Cardiac muscle cell (in vitro differentiated cells and primary cell): Measurements from ENCODE around the gene SRSF12. TPM values are rescaled to one million over a fixed set of nuclear protein-coding genes. Genes with fewer than 3 reads are reported as not detected.

Experiments
- DNase-seq, 2 donors: peaks; one replicate each; pipeline versions ENCODE4 v3.0.0 to v3.0.0-alpha.2; 2010 to 2017; ENCODE audit warnings: low read depth in 1 of 2, low spot score in 1 of 2
- H3K27ac ChIP-seq: fragments of 200-600 bp; sonication (generic); 2 replicates; pipeline ENCODE4 v1.5.1; 2016
- H3K27me3 ChIP-seq: fragments of 200-600 bp; sonication (generic); 2 replicates; pipeline ENCODE4 v1.6.0; 2016; ENCODE audit warnings: control low read depth
- H3K36me3 ChIP-seq: fragments of 200-600 bp; sonication (generic); 2 replicates; pipeline ENCODE4 v1.5.1; 2016; ENCODE audit warnings: control low read depth
- H3K4me1 ChIP-seq: fragments of 200-600 bp; sonication (generic); 2 replicates; pipeline ENCODE4 v1.8.1; 2017; ENCODE audit warnings: low read depth, mild to moderate bottlenecking, mixed run types
- H3K4me3 ChIP-seq: fragments of 200-600 bp; sonication (generic); 2 replicates; pipeline ENCODE4 v1.5.1; 2016; ENCODE audit warnings: mild to moderate bottlenecking
- H3K9me3 ChIP-seq: fragments of 200-600 bp; sonication (generic); 2 replicates; pipeline ENCODE4 v1.5.1; 2017; ENCODE audit warnings: low read depth, mild to moderate bottlenecking, control low read depth
- CTCF ChIP-seq: IDR thresholded peaks from 2 replicates; pipeline ENCODE4 v1.5.1; 2012; ENCODE audit warnings: low read depth, mild to moderate bottlenecking, low read length
- polyA plus RNA-seq: library from polyadenylated mRNA; unstranded; fragments of >200 nt; fragmentation: Nextera tagmentation; extraction: Ambion mirVana; gene quantifications from 2 replicates; pipeline ENCODE4 v1.2.1, GENCODE V29; 2016
- total RNA-seq: library from RNA; depleted of rRNA; stranded (reverse); fragments of >200 nt; gene quantifications from 2 replicates; pipeline ENCODE4 v1.2.3, GENCODE V29; 2016

Gene SRSF12
- total and polyA plus RNA-seq, 2 experiments from 2014 or later = 4.1 to 7.0 TPM

DNA sequence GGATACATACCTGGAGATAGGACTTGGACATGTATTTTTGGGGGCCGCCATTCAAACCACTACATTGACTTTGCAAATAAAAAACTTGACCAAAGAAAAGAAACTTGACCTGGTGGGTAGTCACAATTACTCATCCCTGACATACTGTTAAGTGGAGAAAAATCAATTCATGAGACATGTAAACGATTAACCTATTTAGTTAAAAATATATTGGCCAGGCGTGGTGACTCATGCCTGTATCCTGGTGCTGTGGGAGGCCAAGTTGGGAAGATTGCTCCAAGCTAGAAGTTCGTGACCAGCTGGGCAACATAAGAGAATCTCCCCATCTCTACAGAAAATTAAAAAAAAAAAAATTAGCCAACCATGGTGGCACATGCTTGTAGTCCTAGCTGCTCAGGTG is 2.5 kb upstream of the SRSF12 start:
- DNase-seq = no peak
- no peak for TF ChIP-seq CTCF
- Histone ChIP-seq H3K9me3 (no peaks in the 10 kb centered on the region), H3K27ac (no peak overlapping the region), H3K4me1 (peaks cover 4% of the 10 kb centered on the region), H3K4me3 (no peak overlapping the region), H3K27me3 (no peaks in the 10 kb centered on the region), H3K36me3 (no peaks in the 10 kb centered on the region)

DNA sequence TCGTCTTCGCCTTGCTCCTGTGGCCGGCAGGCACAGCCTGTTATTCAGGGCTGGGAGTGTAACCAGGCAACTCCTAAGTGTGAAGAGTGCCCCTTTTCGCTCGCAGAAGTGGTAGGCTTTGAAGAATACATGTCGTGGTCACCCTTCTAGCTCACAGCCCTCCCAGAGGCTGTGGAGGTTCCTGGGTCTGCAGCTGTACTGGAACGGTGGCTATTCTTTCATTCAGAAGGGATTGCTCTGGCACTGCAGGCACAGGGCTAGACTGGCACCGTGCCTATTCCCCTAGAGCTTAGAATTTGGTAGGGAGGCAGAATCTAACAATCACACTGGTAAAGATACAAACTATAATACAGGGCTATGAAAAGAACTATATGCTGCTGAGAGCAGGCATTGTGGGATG is 1.1 kb upstream of the SRSF12 start:
- Histone ChIP-seq H3K27ac (no peak overlapping the region), H3K36me3 (no peaks in the 10 kb centered on the region), H3K4me3 (no peak overlapping the region), H3K4me1 (peaks cover 4% of the 10 kb centered on the region), H3K27me3 (no peaks in the 10 kb centered on the region), H3K9me3 (no peaks in the 10 kb centered on the region)
- no peak for DNase-seq
- no peak for TF ChIP-seq CTCF

GRCh38 chr6:89116702-89117101 is 1.2 kb downstream of the SRSF12 start:
- no peak for TF ChIP-seq CTCF
- no peak for DNase-seq
- H3K27me3 ChIP-seq = no peaks in the 10 kb centered on the region
- H3K9me3 ChIP-seq = no peaks in the 10 kb centered on the region
- H3K27ac ChIP-seq = no peak overlapping the region
- H3K4me3 ChIP-seq = peak overlapping the region; percentile 91
- H3K4me1 ChIP-seq = peaks cover 4% of the 10 kb centered on the region
- no peaks in the 10 kb centered on the region for H3K36me3 ChIP-seq

DNA sequence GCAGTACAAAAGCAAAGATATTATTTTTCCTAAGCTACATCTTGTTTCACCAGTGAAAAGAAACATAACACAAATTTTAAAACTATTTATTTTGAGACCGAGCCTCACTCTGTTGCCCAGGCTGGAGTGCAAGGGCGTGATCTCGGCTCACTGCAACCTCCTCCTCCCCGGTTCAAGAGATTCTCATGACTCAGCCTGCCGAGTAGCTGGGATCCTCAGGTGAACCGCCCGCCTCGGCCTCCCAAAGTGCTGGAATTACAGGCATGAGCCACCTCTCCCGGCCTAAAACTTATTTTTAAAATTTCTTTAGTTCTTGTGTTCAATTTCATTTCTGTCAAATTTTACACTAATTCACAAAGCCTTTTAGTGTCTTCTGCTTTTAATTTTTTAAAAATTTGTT is 5.9 kb downstream of the SRSF12 start:
- peaks cover 3% of the 10 kb centered on the region for H3K4me1 ChIP-seq
- no peak for DNase-seq
- H3K27me3 ChIP-seq = no peaks in the 10 kb centered on the region
- no peaks in the 10 kb centered on the region for H3K9me3 ChIP-seq
- no peak overlapping the region for H3K27ac ChIP-seq
- no peak for TF ChIP-seq CTCF
- no peaks in the 10 kb centered on the region for H3K36me3 ChIP-seq
- H3K4me3 ChIP-seq = no peak overlapping the region

DNA sequence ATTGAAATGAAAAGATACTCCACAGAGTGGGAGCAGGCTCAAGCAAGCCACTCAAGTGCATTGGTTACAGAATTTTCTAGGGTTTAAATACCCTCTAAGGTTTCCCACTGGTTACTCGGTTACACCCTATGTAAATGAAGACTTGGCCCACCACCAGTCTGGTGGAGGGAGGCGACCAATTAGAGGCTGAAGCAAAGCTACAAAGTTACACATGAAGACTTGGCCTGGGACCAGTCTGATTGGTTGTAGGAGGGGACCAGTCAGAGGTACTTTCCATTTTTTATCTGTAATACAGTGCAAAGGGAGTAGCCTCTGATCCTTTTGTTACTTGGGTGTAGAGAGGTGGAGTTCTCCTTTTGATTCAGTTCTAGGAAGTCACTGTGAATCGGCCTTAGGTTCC is 7.6 kb downstream of the SRSF12 start:
- no peak for TF ChIP-seq CTCF
- Histone ChIP-seq H3K4me1 (no peaks in the 10 kb centered on the region), H3K36me3 (peaks cover 4% of the 10 kb centered on the region), H3K4me3 (no peak overlapping the region), H3K27ac (no peak overlapping the region), H3K9me3 (no peaks in the 10 kb centered on the region), H3K27me3 (no peaks in the 10 kb centered on the region)
- DNase-seq = no peak

GRCh38 chr6:89100114-89100513 is 17.8 kb downstream of the SRSF12 start:
- peak overlapping the region; percentile 13 for H3K27ac ChIP-seq
- H3K36me3 ChIP-seq = peaks cover 20% of the 10 kb centered on the region
- no peaks in the 10 kb centered on the region for H3K9me3 ChIP-seq
- no peak for TF ChIP-seq CTCF
- no peaks in the 10 kb centered on the region for H3K4me1 ChIP-seq
- no peak overlapping the region for H3K4me3 ChIP-seq
- no peak for DNase-seq
- no peaks in the 10 kb centered on the region for H3K27me3 ChIP-seq
